PFSK-1 (cell line): ENCODE measurements around the gene ARSD.

Experiments used
- POLR2AphosphoS5 ChIP-seq: IDR thresholded peaks from 2 replicates; pipeline ENCODE4 v1.6.1; 2012; ENCODE audit warnings: low read depth, mild to moderate bottlenecking, control low read depth, low read length, moderate library complexity
- REST ChIP-seq, 2 experiments: IDR thresholded peaks; 2 replicates each; pipeline versions ENCODE4 v1.6.1 to v1.8.0; 2011 to 2012; ENCODE audit warnings: low read depth in 2 of 2, low read length in 2 of 2, control low read depth in 1 of 2, inconsistent platforms in 1 of 2, mild to moderate bottlenecking in 1 of 2, moderate library complexity in 1 of 2; ENCODE audit not compliant: insufficient read depth in 1 of 2
- SIN3A ChIP-seq: IDR thresholded peaks from 2 replicates; pipeline ENCODE4 v1.6.1; 2012; ENCODE audit warnings: mild to moderate bottlenecking, low read length, moderate library complexity, borderline replicate concordance; ENCODE audit not compliant: insufficient read depth

- TF ChIP-seq POLR2AphosphoS5 (no peak), REST (IDR thresholded peaks at IDR 0.05; ENCODE audit: insufficient read depth in 1 of 2, low read depth in 2 of 2, low read length in 2 of 2) (no peak), SIN3A (no peak)
Measured at GRCh38 chrX:2854918-2855317, 74.2 kb downstream of the ARSD start.
